GM12875 (cell line): ENCODE results near the gene AKR1C4.
"Not testable (repeated sequence)": the region's sequence is repeated elsewhere in the genome, so short reads cannot be mapped to it uniquely, and the experiment has no call there.

Source experiments
- H3K4me3 ChIP-seq: one replicate; pipeline ENCODE4 v1.5.1; 2011; ENCODE audit warnings: low read depth, low read length, control low read depth
- TF ChIP-seq, protein P1 (sequence below): IDR thresholded peaks from 2 replicates; pipeline ENCODE4 v1.5.1; 2011; ENCODE audit warnings: low read depth, mild to moderate bottlenecking, control low read depth, inconsistent platforms, low read length, moderate library complexity, borderline replicate concordance; ENCODE audit not compliant: insufficient read depth

The AKR1C4 gene

DNA sequence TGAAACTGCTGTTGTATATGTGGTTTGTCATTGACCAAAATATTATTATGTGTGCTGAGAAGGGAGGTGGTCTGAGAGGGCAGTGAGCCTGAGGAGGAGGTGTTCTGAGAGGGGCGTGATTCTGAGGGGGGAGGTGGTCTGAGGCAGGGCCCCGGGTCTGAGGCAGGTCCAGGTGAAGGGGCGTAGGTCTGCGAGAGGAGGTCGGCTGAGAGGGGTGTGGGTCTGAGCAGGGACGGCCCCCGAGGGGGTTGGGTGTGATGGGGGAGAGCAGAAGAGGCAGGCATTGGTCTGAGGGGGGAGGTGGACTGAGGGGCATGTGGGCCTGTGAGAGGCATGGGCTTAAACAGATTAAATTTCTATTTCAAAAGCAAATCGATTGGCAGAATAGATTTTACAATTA is 32.4 kb downstream of the AKR1C4 start:
- TF ChIP-seq, protein P1, sequence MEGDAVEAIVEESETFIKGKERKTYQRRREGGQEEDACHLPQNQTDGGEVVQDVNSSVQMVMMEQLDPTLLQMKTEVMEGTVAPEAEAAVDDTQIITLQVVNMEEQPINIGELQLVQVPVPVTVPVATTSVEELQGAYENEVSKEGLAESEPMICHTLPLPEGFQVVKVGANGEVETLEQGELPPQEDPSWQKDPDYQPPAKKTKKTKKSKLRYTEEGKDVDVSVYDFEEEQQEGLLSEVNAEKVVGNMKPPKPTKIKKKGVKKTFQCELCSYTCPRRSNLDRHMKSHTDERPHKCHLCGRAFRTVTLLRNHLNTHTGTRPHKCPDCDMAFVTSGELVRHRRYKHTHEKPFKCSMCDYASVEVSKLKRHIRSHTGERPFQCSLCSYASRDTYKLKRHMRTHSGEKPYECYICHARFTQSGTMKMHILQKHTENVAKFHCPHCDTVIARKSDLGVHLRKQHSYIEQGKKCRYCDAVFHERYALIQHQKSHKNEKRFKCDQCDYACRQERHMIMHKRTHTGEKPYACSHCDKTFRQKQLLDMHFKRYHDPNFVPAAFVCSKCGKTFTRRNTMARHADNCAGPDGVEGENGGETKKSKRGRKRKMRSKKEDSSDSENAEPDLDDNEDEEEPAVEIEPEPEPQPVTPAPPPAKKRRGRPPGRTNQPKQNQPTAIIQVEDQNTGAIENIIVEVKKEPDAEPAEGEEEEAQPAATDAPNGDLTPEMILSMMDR, result no peak
- no peak overlapping the region for H3K4me3 ChIP-seq

DNA sequence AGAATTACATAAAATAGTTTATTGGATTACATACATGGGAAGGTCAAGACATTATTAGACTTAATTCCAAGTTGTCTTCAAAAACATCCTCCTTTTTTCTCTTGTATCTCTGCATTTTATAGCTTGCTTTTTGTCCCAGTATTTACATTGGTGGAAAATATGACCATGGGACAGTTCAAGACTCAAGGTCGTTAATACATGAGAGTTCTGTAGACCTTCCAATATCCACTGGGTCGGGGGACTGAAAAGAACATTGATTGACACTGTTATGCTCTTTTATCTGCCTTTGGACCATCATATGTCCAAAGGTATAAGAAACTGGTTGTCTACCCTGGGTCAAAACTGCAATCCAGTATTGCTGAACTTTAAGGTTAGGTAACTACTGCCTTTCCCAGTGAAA is 36.7 kb downstream of the AKR1C4 start:
- no peak overlapping the region for H3K4me3 ChIP-seq
- TF ChIP-seq, protein P1, result no peak

DNA sequence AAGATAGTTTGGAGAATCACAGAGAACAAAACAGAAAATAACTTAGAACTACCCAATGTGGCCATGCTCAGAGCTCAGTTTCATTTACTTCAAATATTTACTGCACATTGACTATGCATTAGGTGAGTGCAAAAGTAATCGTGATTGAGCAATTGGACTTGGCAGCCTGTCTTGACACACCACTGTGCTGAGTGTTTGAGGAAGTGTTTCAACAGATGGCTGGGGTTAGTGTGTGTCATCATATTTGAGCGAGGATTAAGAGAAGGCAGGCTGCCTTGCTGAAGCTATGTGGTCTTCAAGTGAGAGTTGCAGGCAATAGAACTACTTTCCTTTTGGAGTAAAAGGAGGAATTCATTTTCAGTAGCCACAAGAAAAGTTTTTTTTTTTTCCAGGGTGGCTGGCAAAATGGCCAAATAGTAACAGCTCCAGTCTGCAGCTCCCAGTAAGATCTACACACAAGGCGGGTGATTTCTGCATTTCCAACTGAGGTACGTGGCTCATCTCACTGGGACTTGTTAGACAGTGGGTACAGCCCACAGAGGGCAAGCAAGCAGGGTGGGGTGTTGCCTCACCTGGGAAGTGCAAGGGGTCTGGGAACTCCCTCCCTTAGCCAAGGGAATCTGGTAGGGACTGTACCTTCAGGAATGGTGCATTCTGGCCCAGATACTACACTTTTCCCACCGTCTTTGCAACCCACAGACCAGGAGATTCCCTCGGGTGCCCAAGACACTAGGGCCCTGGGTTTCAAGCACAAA is 37.6 kb downstream of the AKR1C4 start:
- TF ChIP-seq, protein P1, result no peak

DNA sequence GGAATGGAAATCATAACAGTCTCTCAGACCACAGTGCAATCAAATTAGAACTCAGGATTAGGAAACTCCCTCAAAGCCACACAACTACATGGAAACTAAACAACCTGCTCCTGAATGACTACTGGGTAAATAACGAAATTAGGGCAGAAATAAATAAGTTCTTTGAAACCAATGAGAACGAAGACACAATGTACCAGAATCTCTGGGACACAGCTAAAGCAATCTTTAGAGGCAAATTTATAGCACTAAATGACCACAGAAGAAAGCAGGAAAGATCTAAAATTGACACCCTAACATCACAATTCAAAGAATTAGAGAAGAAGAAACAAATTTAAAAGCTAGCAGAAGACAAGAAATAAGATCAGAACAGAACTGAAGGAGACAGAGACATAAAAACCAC is 40.9 kb downstream of the AKR1C4 start:
- H3K4me3 ChIP-seq, result not testable (repeated sequence)

More for the DNA sequence above, 37.6 kb downstream of the AKR1C4 start:
- H3K4me3 ChIP-seq, result no peak overlapping the region

DNA sequence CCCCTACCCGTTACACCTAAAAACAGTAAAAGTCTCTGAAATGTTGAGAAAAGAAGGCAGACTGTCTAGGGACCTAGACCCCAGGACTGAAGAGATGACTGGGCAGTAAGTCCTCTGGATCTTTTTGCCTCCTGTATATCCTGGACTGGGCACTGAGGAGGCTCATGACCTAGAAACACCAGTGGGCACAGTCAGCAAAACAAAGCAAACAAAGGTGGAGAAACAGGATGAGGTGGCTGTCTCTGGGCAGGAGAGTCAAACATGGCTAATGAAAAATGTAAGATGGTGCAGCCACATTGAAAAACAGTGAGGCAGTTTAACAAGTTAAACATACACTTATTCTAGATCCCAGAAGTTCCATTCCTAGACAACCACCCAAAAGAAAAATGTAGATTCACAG is 45.9 kb downstream of the AKR1C4 start:
- TF ChIP-seq, protein P1, result no peak
- no peak overlapping the region for H3K4me3 ChIP-seq

DNA sequence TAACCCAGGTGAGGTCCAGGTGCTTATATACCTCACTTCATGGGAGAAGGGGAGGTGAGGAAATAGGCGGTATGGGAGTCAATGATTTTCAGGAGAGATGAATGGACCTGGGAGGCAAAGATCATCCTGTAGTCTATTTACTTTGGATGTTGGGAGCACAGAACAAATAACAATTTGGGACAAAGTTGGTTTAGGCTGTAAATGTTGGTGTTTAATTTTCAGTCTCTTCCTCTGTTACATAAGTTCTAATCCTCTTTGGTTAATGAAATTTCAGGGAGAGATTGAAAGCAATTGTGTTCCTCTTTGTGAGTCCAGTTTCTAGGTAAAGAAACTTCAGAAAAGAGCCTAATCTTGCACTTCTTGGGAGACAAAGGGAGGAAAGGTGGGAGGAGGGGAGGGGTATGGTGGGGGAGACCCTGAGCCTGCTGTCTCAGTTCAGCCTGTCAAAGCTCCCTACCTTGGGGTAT is 46.9 kb downstream of the AKR1C4 start:
- TF ChIP-seq, protein P1, result no peak
- H3K4me3 ChIP-seq, result no peak overlapping the region

DNA sequence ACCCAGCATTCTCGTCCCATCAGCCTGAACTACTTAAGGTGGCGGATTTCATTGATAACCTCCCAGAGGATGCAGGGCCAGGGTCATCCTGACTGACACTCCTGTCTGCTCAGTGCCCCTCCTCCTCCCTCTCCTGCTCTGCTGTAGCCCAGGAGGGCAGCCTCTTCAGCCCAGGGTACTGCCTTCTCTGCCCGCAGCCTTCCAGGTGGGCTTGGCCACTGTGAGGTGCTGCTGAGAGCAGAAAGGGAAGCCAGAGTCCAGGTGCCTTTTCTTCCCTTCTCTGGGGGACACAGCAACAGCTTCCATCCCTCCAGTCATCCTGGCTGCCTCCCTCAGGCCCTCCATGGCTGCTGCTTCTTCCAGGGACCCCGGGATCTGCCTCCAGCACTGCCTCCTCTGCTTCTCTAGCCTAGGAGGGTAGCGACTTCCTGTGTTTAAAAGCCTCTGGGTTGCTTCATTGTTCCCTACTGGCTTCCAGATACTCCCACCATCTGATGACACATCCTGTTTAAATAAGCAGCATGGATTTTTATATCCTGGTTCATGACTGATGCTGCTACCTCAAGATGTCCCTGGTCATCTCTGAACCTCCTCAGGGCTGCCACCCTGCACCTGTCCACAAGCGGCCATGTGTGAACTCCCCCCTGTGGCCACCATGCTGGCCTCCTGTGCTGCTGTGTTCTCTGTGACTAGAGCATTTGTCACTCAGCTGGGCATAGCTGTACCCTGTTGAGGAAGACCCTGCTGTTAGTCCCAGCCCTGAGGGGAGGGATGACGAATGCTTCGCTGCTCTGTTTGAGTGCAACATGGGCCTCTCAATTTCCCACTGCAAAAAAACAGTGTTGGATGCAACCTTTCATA is 55.8 kb downstream of the AKR1C4 start:
- TF ChIP-seq, protein P1, result no peak
- H3K4me3 ChIP-seq, result no peak overlapping the region
